Measurements from ENCODE around the gene PPP1CC.

GRCh38 chr12:110690127-110690430 lies 52.6 kb downstream of the PPP1CC start:
- no peak for TF ChIP-seq CTCF (IDR thresholded peaks at IDR 0.05)
- no peak for TF ChIP-seq POLR2A (IDR thresholded peaks at IDR 0.05)

All from uterus (tissue), 2 donors.